ENCODE data around the gene NCOA7. TPM values are rescaled to one million over a fixed set of nuclear protein-coding genes. Genes with fewer than 3 reads are reported as not detected.

The NCOA7 gene
- total and polyA plus RNA-seq, 10 of the 15 experiments (the other 5 are each of a cell fraction or from before 2014, with no cell fraction given): 18.9 to 50.3 (median 34.2) TPM

DNA sequence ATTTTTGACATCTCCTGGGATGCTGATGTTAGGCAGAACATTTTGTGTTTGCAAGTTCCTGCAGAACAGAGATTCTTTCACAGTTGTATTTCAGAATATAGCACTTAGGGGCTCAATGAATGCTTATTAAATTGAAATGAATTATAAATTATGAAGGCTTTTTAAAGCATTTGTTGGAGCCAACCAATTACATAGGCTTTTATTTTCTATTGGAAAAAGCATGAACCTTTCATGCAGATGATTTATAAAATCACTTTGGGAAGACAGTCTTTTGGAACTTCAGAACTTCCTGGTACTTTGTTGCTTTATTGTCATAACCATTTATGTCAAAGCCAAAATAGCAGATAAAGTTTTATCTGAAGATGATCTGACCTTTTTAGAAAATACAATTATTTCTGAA, 96.6 kb downstream of the NCOA7 start:
- no peak for ATAC-seq
- no TSS peak for BruUV-seq (replicated peaks)
- in situ Hi-C loops (cut with MboI) (no loop called here), intact Hi-C loops (cut with micrococcal nuclease; ENCODE audit: unreplicated experiment) (no loop called here)
- CTCF ChIA-PET: interaction anchor here (0.9 to 5.3 kb wide), 8 partner anchors 10 to 88 kb away, joined by 3 to 42 read pairs (median 10); partner anchors contain the start of gene HINT3
- RAD21 ChIA-PET (ENCODE audit: unreplicated experiment): interaction anchor here (0.8 to 3.2 kb wide), 4 partner anchors 53 to 106 kb away, joined by 3 to 13 read pairs (median 4); no protein-coding TSS in a partner anchor
- Histone ChIP-seq H3K79me2 (ENCODE audit: control insufficient read depth, insufficient read depth, low read length) (no peaks in the 10 kb centered on the region), H3K9me3 (replicated peaks; ENCODE audit: control insufficient read depth, insufficient read depth, low read length) (no peaks in the 10 kb centered on the region), H3K4me3 (no peak overlapping the region), H3K27ac (ENCODE audit: control insufficient read depth, insufficient read depth) (no peak overlapping the region), H3K36me3 (ENCODE audit: control insufficient read depth in 2 of 2, insufficient read depth in 2 of 2, low read length in 1 of 2) (peaks cover 1 to 10% of the 10 kb centered on the region in 2 experiments; a peak in 3 of 4 replicates), H4K20me1 (ENCODE audit: control insufficient read depth, insufficient read depth) (no peaks in the 10 kb centered on the region), H3K27me3 (replicated peaks in 1 of 2; ENCODE audit: control insufficient read depth in 2 of 2, insufficient read depth in 2 of 2, low read length in 1 of 2) (no peaks in the 10 kb centered on the region), H3K9ac (ENCODE audit: control insufficient read depth, insufficient read depth, low read length) (no peak overlapping the region), H3K4me2 (ENCODE audit: control insufficient read depth, insufficient read depth) (no peak overlapping the region), H2AFZ (ENCODE audit: control insufficient read depth, low read depth, low read length) (no peak overlapping the region), H3K4me1 (ENCODE audit: control insufficient read depth, insufficient read depth, low read length) (no peaks in the 10 kb centered on the region)
- SMC1A ChIA-PET (ENCODE audit: uncharacterized antibody, unreplicated experiment): interaction anchor here (0.6 to 5.5 kb wide), 5 partner anchors 31 to 106 kb away, joined by 3 to 26 read pairs (median 13); partner anchors contain the start of gene NCOA7
- no peak for FAIRE-seq
- TF ChIP-seq CREB1 (IDR thresholded peaks at IDR 0.05; ENCODE audit: low read depth) (no peak), ESRRA (IDR thresholded peaks at IDR 0.05; ENCODE audit: low read length) (no peak), ZSCAN29 (IDR thresholded peaks at IDR 0.05) (no peak), SMAD5 (IDR thresholded peaks at IDR 0.05; ENCODE audit: low read depth) (no peak)
- TF ChIP-seq, protein P1, sequence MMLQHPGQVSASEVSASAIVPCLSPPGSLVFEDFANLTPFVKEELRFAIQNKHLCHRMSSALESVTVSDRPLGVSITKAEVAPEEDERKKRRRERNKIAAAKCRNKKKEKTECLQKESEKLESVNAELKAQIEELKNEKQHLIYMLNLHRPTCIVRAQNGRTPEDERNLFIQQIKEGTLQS (IDR thresholded peaks at IDR 0.05; ENCODE audit: borderline replicate concordance, extremely low read depth, low read depth, low read length): no peak
- TF ChIP-seq, protein P2, sequence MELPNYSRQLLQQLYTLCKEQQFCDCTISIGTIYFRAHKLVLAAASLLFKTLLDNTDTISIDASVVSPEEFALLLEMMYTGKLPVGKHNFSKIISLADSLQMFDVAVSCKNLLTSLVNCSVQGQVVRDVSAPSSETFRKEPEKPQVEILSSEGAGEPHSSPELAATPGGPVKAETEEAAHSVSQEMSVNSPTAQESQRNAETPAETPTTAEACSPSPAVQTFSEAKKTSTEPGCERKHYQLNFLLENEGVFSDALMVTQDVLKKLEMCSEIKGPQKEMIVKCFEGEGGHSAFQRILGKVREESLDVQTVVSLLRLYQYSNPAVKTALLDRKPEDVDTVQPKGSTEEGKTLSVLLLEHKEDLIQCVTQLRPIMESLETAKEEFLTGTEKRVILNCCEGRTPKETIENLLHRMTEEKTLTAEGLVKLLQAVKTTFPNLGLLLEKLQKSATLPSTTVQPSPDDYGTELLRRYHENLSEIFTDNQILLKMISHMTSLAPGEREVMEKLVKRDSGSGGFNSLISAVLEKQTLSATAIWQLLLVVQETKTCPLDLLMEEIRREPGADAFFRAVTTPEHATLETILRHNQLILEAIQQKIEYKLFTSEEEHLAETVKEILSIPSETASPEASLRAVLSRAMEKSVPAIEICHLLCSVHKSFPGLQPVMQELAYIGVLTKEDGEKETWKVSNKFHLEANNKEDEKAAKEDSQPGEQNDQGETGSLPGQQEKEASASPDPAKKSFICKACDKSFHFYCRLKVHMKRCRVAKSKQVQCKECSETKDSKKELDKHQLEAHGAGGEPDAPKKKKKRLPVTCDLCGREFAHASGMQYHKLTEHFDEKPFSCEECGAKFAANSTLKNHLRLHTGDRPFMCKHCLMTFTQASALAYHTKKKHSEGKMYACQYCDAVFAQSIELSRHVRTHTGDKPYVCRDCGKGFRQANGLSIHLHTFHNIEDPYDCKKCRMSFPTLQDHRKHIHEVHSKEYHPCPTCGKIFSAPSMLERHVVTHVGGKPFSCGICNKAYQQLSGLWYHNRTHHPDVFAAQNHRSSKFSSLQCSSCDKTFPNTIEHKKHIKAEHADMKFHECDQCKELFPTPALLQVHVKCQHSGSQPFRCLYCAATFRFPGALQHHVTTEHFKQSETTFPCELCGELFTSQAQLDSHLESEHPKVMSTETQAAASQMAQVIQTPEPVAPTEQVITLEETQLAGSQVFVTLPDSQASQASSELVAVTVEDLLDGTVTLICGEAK (IDR thresholded peaks at IDR 0.05; ENCODE audit: borderline replicate concordance): no peak
- TF ChIP-seq, protein P3, sequence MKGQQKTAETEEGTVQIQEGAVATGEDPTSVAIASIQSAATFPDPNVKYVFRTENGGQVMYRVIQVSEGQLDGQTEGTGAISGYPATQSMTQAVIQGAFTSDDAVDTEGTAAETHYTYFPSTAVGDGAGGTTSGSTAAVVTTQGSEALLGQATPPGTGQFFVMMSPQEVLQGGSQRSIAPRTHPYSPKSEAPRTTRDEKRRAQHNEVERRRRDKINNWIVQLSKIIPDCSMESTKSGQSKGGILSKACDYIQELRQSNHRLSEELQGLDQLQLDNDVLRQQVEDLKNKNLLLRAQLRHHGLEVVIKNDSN (IDR thresholded peaks at IDR 0.05; ENCODE audit: borderline replicate concordance, extremely low read length, insufficient read depth, low read depth, low read length): no peak
- POLR2A ChIA-PET: no interaction called here
- no peak for DNase-seq (ENCODE audit: low read depth, low spot score)

Data from GM12878 (cell line).